Testis (tissue), 3 donors: ENCODE results near the gene SCARB2. TPM values are rescaled to one million over a fixed set of nuclear protein-coding genes. Genes with fewer than 3 reads are reported as not detected.

Experiments used
- DNase-seq: peaks from one replicate; pipeline ENCODE4 v3.0.0-alpha.2; 2019
- H3K27ac ChIP-seq, 2 donors: fragments of 200-600 bp; sonication (generic); one replicate each; pipeline ENCODE4 v1.5.1; 2019
- H3K27me3 ChIP-seq: fragments of 200-600 bp; sonication (generic); one replicate; pipeline ENCODE4 v1.5.1; 2019
- H3K36me3 ChIP-seq: fragments of 200-600 bp; sonication (generic); one replicate; pipeline ENCODE4 v1.5.1; 2017; ENCODE audit warnings: low read depth; ENCODE audit errors: missing control alignments
- H3K4me1 ChIP-seq: fragments of 200-600 bp; sonication (generic); one replicate; pipeline ENCODE4 v1.5.1; 2019
- H3K4me3 ChIP-seq, 2 donors: fragments of 200-600 bp; sonication (generic); one replicate each; pipeline ENCODE4 v1.5.1; 2017 to 2019
- H3K9me3 ChIP-seq: fragments of 200-600 bp; sonication (generic); one replicate; pipeline ENCODE4 v1.5.1; 2017
- POLR2A ChIP-seq: fragments of 450-650 bp; IDR thresholded peaks from one replicate; pipeline ENCODE4 v1.6.1; 2017; ENCODE audit warnings: antibody characterized with exemption, mild to moderate bottlenecking, moderate library complexity
- WGBS, 2 donors: methylation state at CpG; one replicate each; pipeline ENCODE4 v1.1.5; 2018; 5-methylcytosine and 5-hydroxymethylcytosine counted together
- intact Hi-C: fragments of 100-400 bp; cut with DNase I; formaldehyde crosslinking; loops from one replicate; pipeline ENCODE4 v1.15.1; 2023; ENCODE audit warnings: low total_unique reads
- polyA plus RNA-seq: library from polyadenylated mRNA; stranded (reverse); fragments of 350-450 nt; fragmentation: Illumina TruSeq; extraction: RNeasy Lipid Tissue Mini Kit (QIAGEN cat#74804); gene quantifications from one replicate; pipeline ENCODE4 v1.2.3, GENCODE V29; 2014; ENCODE audit warnings: low read depth, low replicate concordance; ENCODE audit not compliant: insufficient read depth
- total RNA-seq, 2 donors: library from RNA; depleted of rRNA; stranded (reverse); fragments of >200 nt; gene quantifications; one replicate each; pipeline ENCODE4 v1.2.3, GENCODE V29; 2016
- TF ChIP-seq, protein P1 (sequence below), 3 experiments: fragments of 450-650 bp in 2 of 3; fragments of 200-600 bp in 1 of 3; sonication (generic) in 1 of 3; IDR thresholded peaks; one replicate each; pipeline ENCODE4 v1.5.1; 2016 to 2019; ENCODE audit warnings: antibody characterized with exemption in 3 of 3, mild to moderate bottlenecking in 2 of 3, moderate library complexity in 1 of 3

SCARB2 gene
- total and polyA plus RNA-seq, 3 donors from 2014 or later = 79.0 to 115 (median 115) TPM

- Histone ChIP-seq H3K4me1 (peaks cover 28% of the 10 kb centered on the region), H3K27ac (peak overlapping the region; percentile 70 to 77), H3K27me3 (no peaks in the 10 kb centered on the region), H3K4me3 (no peak overlapping the region), H3K36me3 (no peaks in the 10 kb centered on the region), H3K9me3 (no peaks in the 10 kb centered on the region)
- DNase-seq = peak; percentile 84
- WGBS, 2 donors = 31% methylated on average over 9 of the region's 9 CpGs
- no peak for TF ChIP-seq POLR2A
- TF ChIP-seq, protein P1, sequence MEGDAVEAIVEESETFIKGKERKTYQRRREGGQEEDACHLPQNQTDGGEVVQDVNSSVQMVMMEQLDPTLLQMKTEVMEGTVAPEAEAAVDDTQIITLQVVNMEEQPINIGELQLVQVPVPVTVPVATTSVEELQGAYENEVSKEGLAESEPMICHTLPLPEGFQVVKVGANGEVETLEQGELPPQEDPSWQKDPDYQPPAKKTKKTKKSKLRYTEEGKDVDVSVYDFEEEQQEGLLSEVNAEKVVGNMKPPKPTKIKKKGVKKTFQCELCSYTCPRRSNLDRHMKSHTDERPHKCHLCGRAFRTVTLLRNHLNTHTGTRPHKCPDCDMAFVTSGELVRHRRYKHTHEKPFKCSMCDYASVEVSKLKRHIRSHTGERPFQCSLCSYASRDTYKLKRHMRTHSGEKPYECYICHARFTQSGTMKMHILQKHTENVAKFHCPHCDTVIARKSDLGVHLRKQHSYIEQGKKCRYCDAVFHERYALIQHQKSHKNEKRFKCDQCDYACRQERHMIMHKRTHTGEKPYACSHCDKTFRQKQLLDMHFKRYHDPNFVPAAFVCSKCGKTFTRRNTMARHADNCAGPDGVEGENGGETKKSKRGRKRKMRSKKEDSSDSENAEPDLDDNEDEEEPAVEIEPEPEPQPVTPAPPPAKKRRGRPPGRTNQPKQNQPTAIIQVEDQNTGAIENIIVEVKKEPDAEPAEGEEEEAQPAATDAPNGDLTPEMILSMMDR (IDR thresholded peaks at IDR 0.05) = no peak
- intact Hi-C loops = no loop called here
These were observed 5.4 kb downstream of the SCARB2 start for GRCh38 chr4:76208005-76208765.

DNA sequence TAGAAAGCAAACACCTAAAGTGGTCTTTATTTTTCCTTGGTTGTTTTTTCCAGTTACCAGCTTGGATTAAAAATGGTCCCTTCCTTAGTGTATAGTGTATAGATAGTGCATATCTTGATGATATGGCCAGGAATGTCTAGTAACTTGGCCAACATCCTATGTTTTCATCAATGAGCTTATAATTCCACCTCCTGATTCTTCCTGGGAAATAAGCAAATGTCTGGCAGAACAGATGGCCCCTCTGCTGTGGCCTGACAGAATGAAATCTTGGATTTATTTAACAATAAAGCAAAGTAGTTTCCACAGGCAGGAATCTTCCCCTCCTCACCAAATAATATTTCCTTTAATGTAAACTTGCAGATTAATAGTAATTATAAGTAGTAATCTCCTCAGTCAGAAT is 6.1 kb downstream of the SCARB2 start:
- Histone ChIP-seq H3K27me3 (no peaks in the 10 kb centered on the region), H3K9me3 (no peaks in the 10 kb centered on the region), H3K36me3 (no peaks in the 10 kb centered on the region), H3K4me1 (peaks cover 28% of the 10 kb centered on the region), H3K27ac (peak overlapping the region in 1 of 2 donors; percentile 77), H3K4me3 (no peak overlapping the region)
- DNase-seq = no peak
- intact Hi-C loops = no loop called here
- TF ChIP-seq POLR2A = no peak
- TF ChIP-seq, protein P1 (IDR thresholded peaks at IDR 0.05) = no peak

- Histone ChIP-seq H3K27me3 (no peaks in the 10 kb centered on the region), H3K9me3 (no peaks in the 10 kb centered on the region), H3K36me3 (no peaks in the 10 kb centered on the region), H3K4me1 (peaks cover 19% of the 10 kb centered on the region), H3K27ac (peak overlapping the region in 1 of 2 donors; percentile 47), H3K4me3 (no peak overlapping the region)
- WGBS, 2 donors = 59 to 67% methylated on average over 7 of the region's 7 CpGs
- intact Hi-C loops = no loop called here
- TF ChIP-seq POLR2A = no peak
- TF ChIP-seq, protein P1 (IDR thresholded peaks at IDR 0.05) = no peak
- DNase-seq = no peak
These were observed 7.2 kb downstream of the SCARB2 start for GRCh38 chr4:76206222-76206942.

DNA sequence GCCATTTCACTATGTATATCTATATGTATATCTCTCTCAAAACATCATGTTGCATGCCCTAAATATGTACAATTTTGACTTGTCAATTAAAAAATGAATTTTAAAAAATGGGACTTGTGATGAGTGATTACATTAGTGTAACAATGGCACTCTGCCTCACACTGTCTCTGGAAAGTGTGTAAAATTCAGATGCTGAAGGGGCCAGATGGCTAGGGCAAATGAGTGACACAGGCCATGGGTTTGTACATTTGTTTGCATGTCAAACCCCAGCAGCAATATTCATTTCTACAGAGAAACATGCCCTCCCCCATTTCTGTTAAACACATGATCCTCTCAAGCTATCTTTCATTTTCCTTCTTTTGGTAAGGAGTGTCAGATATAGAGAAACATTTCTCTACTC is 8.1 kb downstream of the SCARB2 start:
- TF ChIP-seq, protein P1 (IDR thresholded peaks at IDR 0.05) = no peak
- no peak for TF ChIP-seq POLR2A
- Histone ChIP-seq H3K4me1 (peaks cover 27% of the 10 kb centered on the region), H3K27ac (no peak overlapping the region), H3K27me3 (no peaks in the 10 kb centered on the region), H3K9me3 (no peaks in the 10 kb centered on the region), H3K36me3 (no peaks in the 10 kb centered on the region), H3K4me3 (no peak overlapping the region)
- intact Hi-C loops = no loop called here
- DNase-seq = no peak
